CD4-positive, alpha-beta T cell treated with Interleukin-4 for 1 hour (primary cell): ENCODE measurements around the gene CLVS2.

Experiments
- DNase-seq, 2 donors: peaks; one replicate each; pipeline ENCODE4 v3.0.0-alpha.2; 2020 to 2022

CLVS2 gene

GRCh38 chr6:123027408-123027807, 31.4 kb downstream of the CLVS2 start:
- DNase-seq = no peak

GRCh38 chr6:123028263-123028662, 32.2 kb downstream of the CLVS2 start:
- DNase-seq = no peak

DNA sequence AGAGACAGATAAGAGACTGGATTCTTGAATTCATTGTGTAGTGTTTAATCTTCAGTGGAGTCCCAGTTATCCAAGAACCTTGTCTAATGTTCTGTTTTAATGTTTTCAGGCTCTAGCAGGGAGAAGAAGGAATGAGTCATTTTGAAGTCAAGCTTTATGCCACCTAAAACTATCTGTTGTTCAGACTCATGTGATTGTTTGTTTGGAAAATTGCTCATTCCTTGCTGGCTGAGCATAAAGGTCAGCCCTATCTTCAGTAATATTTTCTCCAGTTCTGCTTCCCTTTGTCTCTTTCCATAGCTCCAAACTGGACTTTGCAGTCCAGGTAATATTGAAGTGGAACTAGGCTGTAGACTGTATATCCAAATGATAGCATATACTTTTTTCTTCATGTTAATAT, 34.2 kb downstream of the CLVS2 start:
- DNase-seq = no peak

DNA sequence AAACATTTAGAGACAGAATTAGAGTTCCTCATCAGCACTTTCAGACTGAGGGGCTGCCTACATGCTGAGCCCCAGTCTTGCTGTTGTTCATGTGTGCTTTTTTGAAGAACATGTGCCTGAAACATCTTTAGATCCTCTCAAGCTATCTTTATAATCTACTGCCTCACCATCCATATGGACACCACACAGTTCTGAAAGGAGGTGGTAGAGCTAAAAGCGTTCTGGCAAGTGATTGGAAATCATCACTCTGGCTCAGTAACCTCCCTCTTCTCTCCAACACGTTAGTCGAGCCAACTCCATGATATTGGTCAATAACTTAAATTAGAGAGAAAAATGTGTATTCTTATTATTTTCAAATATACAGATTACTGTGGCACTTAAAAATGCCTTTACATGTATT, 40.6 kb downstream of the CLVS2 start:
- no peak for DNase-seq

- no peak for DNase-seq
Measured at GRCh38 chr6:123039431-123039830, 43.4 kb downstream of the CLVS2 start.

GRCh38 chr6:123042401-123042800, 46.4 kb downstream of the CLVS2 start:
- no peak for DNase-seq

- no peak for DNase-seq
Measured at GRCh38 chr6:123044341-123044860, 48.4 kb downstream of the CLVS2 start.

DNA sequence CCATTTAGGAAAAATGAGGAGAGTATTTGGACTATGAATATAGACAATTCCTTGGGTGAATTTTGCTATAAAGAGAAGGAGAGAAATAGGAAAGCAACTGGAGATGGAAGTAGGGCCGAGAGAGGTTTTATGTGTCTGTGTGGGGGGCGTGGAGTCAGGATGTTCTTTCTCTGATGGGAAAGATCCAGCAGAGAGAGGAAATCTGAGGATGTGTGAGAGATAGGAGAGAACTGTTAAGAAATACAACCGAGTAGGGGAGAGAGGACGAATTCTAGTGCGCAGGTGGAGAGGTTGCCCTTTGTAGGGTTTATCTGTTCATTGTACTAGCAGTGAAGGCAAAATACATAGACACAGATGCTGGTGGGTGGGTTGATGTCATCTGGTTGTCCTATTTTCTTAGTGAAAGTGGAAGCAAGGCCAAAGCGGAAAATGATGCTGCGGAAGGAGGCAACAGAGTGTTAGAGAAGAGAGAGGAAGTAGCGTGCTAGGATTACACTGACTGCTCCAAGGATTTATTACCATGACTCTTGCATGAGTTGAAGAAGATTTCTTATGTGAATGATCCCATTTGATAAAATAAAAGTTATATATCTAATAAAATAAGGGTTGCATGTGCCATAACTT, 57.7 kb downstream of the CLVS2 start:
- DNase-seq = no peak

DNA sequence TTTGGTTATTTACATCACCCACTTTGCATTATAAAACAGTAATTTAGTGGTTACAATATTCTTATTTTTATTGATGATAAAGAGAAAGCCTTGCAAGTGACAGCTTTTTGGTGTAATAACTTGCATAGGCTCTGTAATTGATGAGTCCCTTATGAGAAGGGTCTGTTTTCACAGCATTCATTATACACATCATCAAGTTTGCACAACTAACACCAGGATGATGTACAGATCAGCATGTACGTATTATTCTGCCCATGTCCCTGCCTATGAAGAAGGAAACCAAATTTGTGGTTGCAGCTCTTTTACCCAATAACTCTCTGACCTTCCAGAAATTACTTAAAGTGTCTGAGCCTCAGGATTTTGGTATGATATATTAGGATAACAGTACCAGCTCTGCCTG, 59.2 kb downstream of the CLVS2 start:
- no peak for DNase-seq

GRCh38 chr6:123062670-123063069, 66.6 kb downstream of the CLVS2 start:
- DNase-seq = no peak

DNA sequence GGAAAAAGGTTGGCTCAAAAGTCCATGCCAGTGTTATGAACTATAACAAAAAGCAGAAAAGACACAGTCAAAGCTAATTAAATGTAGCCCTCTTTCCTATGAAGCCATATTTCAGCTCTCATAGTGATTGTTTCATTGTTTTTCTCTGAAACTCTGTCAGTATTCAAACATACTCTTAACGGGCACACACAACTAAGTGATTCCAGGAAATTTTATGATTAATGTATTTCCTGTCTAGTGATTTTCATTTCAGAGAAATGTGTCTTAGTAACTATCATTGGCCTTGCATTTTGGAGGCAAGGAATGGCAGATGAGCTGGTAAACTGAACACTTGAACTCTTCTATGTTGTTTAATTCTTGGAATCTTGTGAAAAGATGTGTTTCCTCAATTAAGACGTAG, 68.0 kb downstream of the CLVS2 start:
- no peak for DNase-seq

GRCh38 chr6:123074616-123075015, 78.6 kb downstream of the CLVS2 start:
- DNase-seq = no peak

- DNase-seq = no peak
Measured at GRCh38 chr6:123085403-123085802, 89.4 kb downstream of the CLVS2 start.

DNA sequence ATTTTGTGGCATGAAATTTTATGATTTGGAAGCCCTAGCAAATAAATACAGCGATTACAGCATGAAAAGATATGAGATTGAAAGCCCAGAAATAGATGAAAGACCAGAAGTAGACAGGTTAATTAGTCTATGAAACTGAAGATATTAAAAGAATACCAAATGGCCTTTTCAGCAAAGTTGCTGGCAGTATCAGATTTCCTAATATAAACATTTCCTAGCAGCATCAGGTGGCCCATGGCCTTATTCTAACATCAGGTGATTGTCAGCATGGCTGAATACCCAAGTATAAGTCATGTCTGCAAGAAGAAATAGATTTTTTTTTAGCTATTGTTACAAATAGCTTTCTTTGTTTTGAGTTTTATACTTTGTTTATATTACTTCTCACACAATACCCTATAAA, 93.2 kb downstream of the CLVS2 start:
- no peak for DNase-seq

- DNase-seq = no peak
Measured at GRCh38 chr6:123091091-123091895, 95.3 kb downstream of the CLVS2 start.

DNA sequence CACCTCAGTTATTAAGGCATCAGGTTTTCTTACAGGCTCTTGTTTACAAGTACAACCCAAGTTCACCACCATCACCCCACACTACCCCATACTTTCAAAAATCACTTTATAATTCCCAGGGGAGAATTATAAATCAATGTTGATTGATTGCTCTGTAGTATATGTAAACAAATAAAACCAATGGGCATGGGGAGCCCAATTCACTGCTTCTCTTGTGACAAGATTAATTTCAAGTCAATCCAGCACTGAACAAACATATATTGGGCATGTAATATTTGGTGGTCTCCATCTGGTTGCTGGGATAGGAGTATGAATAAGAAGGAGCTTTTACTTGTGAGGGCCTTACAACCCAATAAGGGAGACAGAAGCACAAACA, 95.8 kb downstream of the CLVS2 start:
- no peak for DNase-seq

- no peak for DNase-seq
Measured at GRCh38 chr6:123094795-123095194, 98.8 kb downstream of the CLVS2 start.

GRCh38 chr6:123105561-123105960, 109.5 kb downstream of the CLVS2 start:
- DNase-seq = no peak

DNA sequence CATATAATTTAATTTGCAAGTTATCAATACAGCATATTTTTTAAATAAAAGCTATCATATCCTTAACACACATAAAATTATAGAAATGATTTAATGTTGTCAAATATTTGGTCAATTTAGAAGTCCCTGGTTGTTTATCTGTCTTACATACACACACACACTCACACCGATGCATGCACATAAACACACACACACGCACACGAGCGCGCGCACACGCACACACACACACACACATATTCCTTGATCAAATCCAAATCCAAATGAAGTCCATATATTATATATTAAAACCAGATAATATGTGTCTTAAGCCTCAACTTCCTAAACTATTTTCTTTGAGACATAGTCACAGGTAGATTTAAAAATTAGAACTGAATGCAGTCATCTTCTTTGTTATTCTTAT, 120.3 kb downstream of the CLVS2 start:
- DNase-seq = no peak

DNA sequence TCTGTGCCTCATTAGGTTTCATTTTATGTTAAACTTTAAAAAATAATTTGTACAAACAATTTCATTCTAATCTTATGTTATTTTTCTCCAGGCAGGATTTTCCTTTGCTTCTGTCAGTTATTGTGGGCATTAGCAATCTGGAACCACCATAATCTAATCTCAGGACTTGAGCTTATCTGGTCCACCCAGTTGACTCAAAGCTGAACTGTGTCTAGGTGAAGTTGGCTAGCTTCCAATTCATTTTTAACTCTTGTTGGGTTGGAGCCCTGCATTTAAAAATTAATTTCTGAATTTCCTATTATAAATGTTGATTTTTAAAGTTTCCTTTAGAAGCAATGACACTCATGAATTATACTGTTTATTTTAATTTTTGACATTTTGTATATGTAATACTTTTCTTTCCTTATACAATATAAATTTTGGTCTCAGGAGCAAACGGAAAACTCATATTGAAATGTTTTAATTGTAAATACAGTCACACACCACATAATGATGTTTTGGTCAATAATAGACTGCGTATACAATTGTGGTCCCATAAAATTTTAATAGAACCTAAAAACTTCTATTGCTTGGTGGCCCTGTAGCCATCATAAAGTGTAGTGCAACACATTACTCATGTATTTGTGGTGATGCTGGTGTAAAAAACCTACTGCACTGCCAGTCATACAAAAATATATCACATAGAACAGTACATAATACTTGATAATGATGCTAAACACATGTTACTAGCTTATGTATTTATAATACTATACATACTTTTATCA, 121.3 kb downstream of the CLVS2 start:
- DNase-seq = no peak

GRCh38 chr6:123118811-123119210, 122.8 kb downstream of the CLVS2 start:
- DNase-seq = no peak
